Activated naive CD8-positive, alpha-beta T cell treated with anti-CD3 and anti-CD28 coated beads, Interleukin-2, amount 50 U/mL, for 24 hours (primary cell): ENCODE data around the gene POU1F1.

Source experiments
- ATAC-seq: fragments of 150-1000 bp; cut with Tn5 transposase; one replicate; pipeline ENCODE4 v1.10.0; 2021
- DNase-seq: peaks from one replicate; pipeline ENCODE4 v3.0.0; 2021
- H3K27ac Mint-ChIP-seq: one replicate; pipeline ENCODE4 v1.8.0; 2021; ENCODE audit warnings: mild to moderate bottlenecking, mixed read lengths
- H3K27me3 Mint-ChIP-seq: one replicate; pipeline ENCODE4 v1.8.0; 2021; ENCODE audit warnings: mixed read lengths
- H3K36me3 Mint-ChIP-seq: one replicate; pipeline ENCODE4 v1.8.0; 2021; ENCODE audit warnings: low read depth, mixed read lengths
- H3K4me1 Mint-ChIP-seq: one replicate; pipeline ENCODE4 v1.8.0; 2021; ENCODE audit warnings: mixed read lengths
- H3K4me3 Mint-ChIP-seq: one replicate; pipeline ENCODE4 v1.8.0; 2021; ENCODE audit warnings: mild to moderate bottlenecking, moderate library complexity, mixed read lengths
- H3K9me3 Mint-ChIP-seq: one replicate; pipeline ENCODE4 v1.8.0; 2021; ENCODE audit warnings: mixed read lengths

The POU1F1 gene

DNA sequence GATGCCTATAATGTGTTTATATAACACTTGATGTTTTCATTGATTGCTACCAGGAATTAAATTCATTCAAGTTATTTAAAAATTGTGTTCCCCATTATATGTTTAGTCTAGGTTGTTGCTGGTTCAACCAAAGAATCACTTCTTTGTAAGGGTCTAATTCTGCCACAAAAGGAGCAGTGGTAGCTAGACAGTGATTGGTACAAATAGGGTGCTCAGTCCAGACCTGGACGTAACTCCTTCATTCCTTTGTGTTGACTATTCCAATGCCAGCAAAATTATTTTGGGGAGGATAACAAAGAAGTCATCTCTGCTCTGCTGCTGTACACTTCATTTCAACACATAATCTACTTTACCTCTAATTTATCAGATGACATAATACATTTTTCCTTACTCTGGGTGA lies 48.1 kb downstream of the POU1F1 start:
- ATAC-seq (no peak), DNase-seq (no peak)
- peaks cover 30% of the 10 kb centered on the region for H3K4me1 Mint-ChIP-seq
- H3K9me3 Mint-ChIP-seq = no peaks in the 10 kb centered on the region
- H3K27me3 Mint-ChIP-seq = peaks cover 17% of the 10 kb centered on the region
- H3K27ac Mint-ChIP-seq = no peak overlapping the region
- H3K36me3 Mint-ChIP-seq = peaks cover 3% of the 10 kb centered on the region
- peak overlapping the region; percentile 96 for H3K4me3 Mint-ChIP-seq

GRCh38 chr3:87227835-87228144 lies 48.6 kb downstream of the POU1F1 start:
- Mint-ChIP-seq H3K4me3 (peak overlapping the region; percentile 96), H3K27ac (peak overlapping the region; percentile 92), H3K9me3 (peaks cover 3% of the 10 kb centered on the region), H3K4me1 (peaks cover 28% of the 10 kb centered on the region), H3K27me3 (peaks cover 20% of the 10 kb centered on the region), H3K36me3 (peaks cover 3% of the 10 kb centered on the region)
- DNase-seq = no peak
- no peak for ATAC-seq

GRCh38 chr3:87227104-87227834 lies 49.1 kb downstream of the POU1F1 start, which contains the start of gene CHMP2B:
TSS of gene CHMP2B (plus strand) at chr3:87227309. CDS start at chr3:87227523, 214 bp downstream.
- H3K27me3 Mint-ChIP-seq = peaks cover 22% of the 10 kb centered on the region
- H3K4me1 Mint-ChIP-seq = peaks cover 28% of the 10 kb centered on the region

GRCh38 chr3:87225659-87226058 lies 50.7 kb downstream of the POU1F1 start:
- peaks cover 22% of the 10 kb centered on the region for H3K27me3 Mint-ChIP-seq
- ATAC-seq = no peak
- H3K4me1 Mint-ChIP-seq = peaks cover 25% of the 10 kb centered on the region
- no peak for DNase-seq
- peaks cover 4% of the 10 kb centered on the region for H3K9me3 Mint-ChIP-seq
- H3K27ac Mint-ChIP-seq = peak overlapping the region; percentile 31
- H3K4me3 Mint-ChIP-seq = peak overlapping the region; percentile 51
- H3K36me3 Mint-ChIP-seq = no peaks in the 10 kb centered on the region

More at GRCh38 chr3:87227104-87227834, 49.1 kb downstream of the POU1F1 start, which contains the start of gene CHMP2B:
- Mint-ChIP-seq H3K27ac (peak within 1 kb of the TSS; percentile 92), H3K36me3 (peaks cover 3% of the 10 kb centered on the region), H3K4me3 (peak within 1 kb of the TSS; percentile 96), H3K9me3 (peaks cover 4% of the 10 kb centered on the region)
- DNase-seq (peak; percentile 91), ATAC-seq (peak; percentile 94)

DNA sequence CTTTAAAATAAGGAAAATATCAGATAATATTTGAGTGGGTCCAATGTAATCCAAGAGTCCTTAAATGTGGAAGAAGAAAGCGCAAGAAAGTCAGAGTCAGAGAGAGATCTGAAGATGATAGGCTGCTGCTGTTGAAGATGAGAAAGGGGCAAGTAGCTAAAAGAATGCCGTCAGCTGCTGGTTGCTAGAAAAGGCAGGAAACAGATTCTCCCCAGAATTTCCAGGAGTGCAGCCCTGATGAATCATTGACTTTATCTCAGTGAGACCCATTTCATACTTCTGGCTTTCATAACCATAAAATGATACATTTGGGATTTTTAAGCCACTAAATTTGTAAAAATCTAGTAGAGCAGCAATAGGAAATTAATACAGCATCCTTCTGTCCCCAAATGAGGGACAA lies 56.8 kb downstream of the POU1F1 start:
- ATAC-seq = no peak
- DNase-seq = no peak
- H3K4me1 Mint-ChIP-seq = no peaks in the 10 kb centered on the region
- peaks cover 4% of the 10 kb centered on the region for H3K9me3 Mint-ChIP-seq
- H3K4me3 Mint-ChIP-seq = no peak overlapping the region
- H3K27me3 Mint-ChIP-seq = peaks cover 24% of the 10 kb centered on the region
- peaks cover 2% of the 10 kb centered on the region for H3K36me3 Mint-ChIP-seq
- H3K27ac Mint-ChIP-seq = no peak overlapping the region

GRCh38 chr3:87218560-87218959 lies 57.8 kb downstream of the POU1F1 start:
- ATAC-seq = no peak
- Mint-ChIP-seq H3K36me3 (peaks cover 2% of the 10 kb centered on the region), H3K4me1 (no peaks in the 10 kb centered on the region), H3K27me3 (peaks cover 25% of the 10 kb centered on the region), H3K4me3 (no peak overlapping the region), H3K9me3 (peaks cover 4% of the 10 kb centered on the region), H3K27ac (no peak overlapping the region)
- no peak for DNase-seq
